Measurements from ENCODE around the gene RAD9A.

The RAD9A gene

DNA sequence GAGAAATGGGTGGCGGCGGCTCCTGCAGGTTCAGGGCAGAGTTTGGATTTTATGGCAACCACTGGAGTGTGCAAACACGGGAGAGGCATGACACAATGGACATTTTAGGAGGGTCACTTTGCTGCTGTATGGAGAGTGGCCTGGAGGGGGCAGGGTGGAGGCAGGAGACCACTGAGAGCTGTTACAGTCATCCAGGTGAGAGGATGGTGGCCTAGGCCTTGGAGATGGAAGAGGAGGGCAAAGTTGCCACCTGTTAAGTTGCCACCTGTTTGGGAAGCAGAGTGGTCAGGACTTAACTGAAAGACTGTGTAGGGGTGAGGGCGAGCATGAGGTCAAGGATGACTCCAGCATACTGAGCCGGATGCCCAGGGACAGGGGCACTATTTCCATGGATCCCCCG is 2.3 kb upstream of the RAD9A start:
- Histone ChIP-seq H3K9ac (ENCODE audit: low read length) (no peak overlapping the region), H3K4me2 (ENCODE audit: low read length, poor library complexity, severe bottlenecking) (no peak overlapping the region), H2BK15ac (ENCODE audit: low read depth, poor library complexity, severe bottlenecking) (no peak overlapping the region), H2BK120ac (ENCODE audit: low read depth, low read length) (no peak overlapping the region), H4K8ac (ENCODE audit: low read length) (no peak overlapping the region), H3K27ac (ENCODE audit: low read length, poor library complexity, severe bottlenecking) (no peak overlapping the region), H3K18ac (ENCODE audit: low read depth in 1 of 2, low read length in 2 of 2) (no peak overlapping the region), H3K4me3 (ENCODE audit: insufficient read depth in 1 of 2, low read depth in 1 of 2, low read length in 2 of 2) (no peak overlapping the region), H2AK5ac (ENCODE audit: low read length, severe bottlenecking) (no peak overlapping the region), H3K23ac (ENCODE audit: low read length in 2 of 2) (no peak overlapping the region), H2AFZ (ENCODE audit: low read depth, low read length) (no peak overlapping the region), H4K91ac (ENCODE audit: low read length) (no peak overlapping the region), H3K9me3 (ENCODE audit: control insufficient read depth, low read length) (no peaks in the 10 kb centered on the region), H2BK5ac (ENCODE audit: low read depth, low read length, poor library complexity, severe bottlenecking) (no peak overlapping the region), H3K79me1 (replicated peaks; ENCODE audit: low read length, poor library complexity, severe bottlenecking) (peaks cover 20% of the 10 kb centered on the region), H3K4ac (ENCODE audit: low read depth in 1 of 2, low read length in 2 of 2) (no peak overlapping the region), H3K14ac (ENCODE audit: low read length in 2 of 2) (no peak overlapping the region), H2BK12ac (ENCODE audit: low read length in 2 of 2) (peak overlapping the region in 1 of 2 experiments; percentile 51), H3K36me3 (ENCODE audit: control insufficient read depth in 1 of 2, insufficient read depth in 2 of 2, low read depth in 1 of 2, low read length in 2 of 2) (peaks cover 2 to 12% of the 10 kb centered on the region in 2 experiments), H3K4me1 (ENCODE audit: control insufficient read depth, insufficient read depth, low read depth, low read length) (peaks cover 22% of the 10 kb centered on the region), H3K27me3 (ENCODE audit: control insufficient read depth in 1 of 2, insufficient read depth in 1 of 2, low read length in 2 of 2) (peaks cover 0 to 11% of the 10 kb centered on the region in 2 experiments)
- 74% methylated on average over 6 of the region's 6 CpGs for WGBS
- peak; percentile 40 for DNase-seq

GRCh38 chr11:67390947-67391303 is 861 bp upstream of the RAD9A start:
- Histone ChIP-seq H4K8ac (ENCODE audit: low read length) (no peak overlapping the region), H2BK120ac (ENCODE audit: low read depth, low read length) (no peak overlapping the region)
- WGBS, result 17% methylated on average over 12 of the region's 15 CpGs

GRCh38 chr11:67392183-67392715 is 463 bp downstream of the RAD9A start:
- Histone ChIP-seq H3K9ac (ENCODE audit: low read length) (peak overlapping the region; percentile 81), H3K79me1 (replicated peaks; ENCODE audit: low read length, poor library complexity, severe bottlenecking) (peaks cover 29% of the 10 kb centered on the region), H2BK15ac (ENCODE audit: low read depth, poor library complexity, severe bottlenecking) (no peak overlapping the region), H3K23ac (ENCODE audit: low read length in 2 of 2) (peak overlapping the region in 1 of 2 experiments; percentile 92), H3K9me3 (ENCODE audit: control insufficient read depth, low read length) (no peaks in the 10 kb centered on the region), H3K4ac (ENCODE audit: low read depth in 1 of 2, low read length in 2 of 2) (peak overlapping the region in 1 of 2 experiments; percentile 35), H3K4me2 (ENCODE audit: low read length, poor library complexity, severe bottlenecking) (peak overlapping the region; percentile 91), H2AK5ac (ENCODE audit: low read length, severe bottlenecking) (no peak overlapping the region), H3K14ac (ENCODE audit: low read length in 2 of 2) (peak overlapping the region in 1 of 2 experiments; percentile 94), H4K91ac (ENCODE audit: low read length) (no peak overlapping the region), H4K8ac (ENCODE audit: low read length) (peak overlapping the region; percentile 40), H2BK12ac (ENCODE audit: low read length in 2 of 2) (peak overlapping the region; percentile 29 to 84), H3K27ac (ENCODE audit: low read length, poor library complexity, severe bottlenecking) (no peak overlapping the region), H3K18ac (ENCODE audit: low read depth in 1 of 2, low read length in 2 of 2) (peak overlapping the region in 1 of 2 experiments; percentile 91), H3K4me3 (ENCODE audit: insufficient read depth in 1 of 2, low read depth in 1 of 2, low read length in 2 of 2) (peak overlapping the region; percentile 87 to 91), H2BK5ac (ENCODE audit: low read depth, low read length, poor library complexity, severe bottlenecking) (no peak overlapping the region), H3K36me3 (ENCODE audit: control insufficient read depth in 1 of 2, insufficient read depth in 2 of 2, low read depth in 1 of 2, low read length in 2 of 2) (peaks cover 16 to 33% of the 10 kb centered on the region in 2 experiments), H3K27me3 (ENCODE audit: control insufficient read depth in 1 of 2, insufficient read depth in 1 of 2, low read length in 2 of 2) (peaks cover 0 to 4% of the 10 kb centered on the region in 2 experiments), H2BK120ac (ENCODE audit: low read depth, low read length) (no peak overlapping the region), H3K4me1 (ENCODE audit: control insufficient read depth, insufficient read depth, low read depth, low read length) (peaks cover 19% of the 10 kb centered on the region), H2AFZ (ENCODE audit: low read depth, low read length) (peak overlapping the region; percentile 91)
- WGBS, result 14% methylated on average over 22 of the region's 31 CpGs
- peak; percentile 49 for DNase-seq

More at GRCh38 chr11:67390947-67391303, 861 bp upstream of the RAD9A start:
- no peak for DNase-seq
- Histone ChIP-seq H3K4me3 (ENCODE audit: insufficient read depth in 1 of 2, low read depth in 1 of 2, low read length in 2 of 2) (peak overlapping the region; percentile 87 to 91), H3K23ac (ENCODE audit: low read length in 2 of 2) (no peak overlapping the region), H3K9ac (ENCODE audit: low read length) (peak overlapping the region; percentile 90), H3K14ac (ENCODE audit: low read length in 2 of 2) (no peak overlapping the region), H3K4me2 (ENCODE audit: low read length, poor library complexity, severe bottlenecking) (peak overlapping the region; percentile 74), H3K36me3 (ENCODE audit: control insufficient read depth in 1 of 2, insufficient read depth in 2 of 2, low read depth in 1 of 2, low read length in 2 of 2) (peaks cover 10 to 20% of the 10 kb centered on the region in 2 experiments), H2AFZ (ENCODE audit: low read depth, low read length) (no peak overlapping the region), H4K91ac (ENCODE audit: low read length) (no peak overlapping the region), H3K4me1 (ENCODE audit: control insufficient read depth, insufficient read depth, low read depth, low read length) (peaks cover 15% of the 10 kb centered on the region), H3K9me3 (ENCODE audit: control insufficient read depth, low read length) (no peaks in the 10 kb centered on the region), H3K27ac (ENCODE audit: low read length, poor library complexity, severe bottlenecking) (peak overlapping the region; percentile 51), H2BK15ac (ENCODE audit: low read depth, poor library complexity, severe bottlenecking) (no peak overlapping the region), H3K18ac (ENCODE audit: low read depth in 1 of 2, low read length in 2 of 2) (peak overlapping the region in 1 of 2 experiments; percentile 69), H3K4ac (ENCODE audit: low read depth in 1 of 2, low read length in 2 of 2) (peak overlapping the region in 1 of 2 experiments; percentile 62), H2BK5ac (ENCODE audit: low read depth, low read length, poor library complexity, severe bottlenecking) (no peak overlapping the region), H2AK5ac (ENCODE audit: low read length, severe bottlenecking) (no peak overlapping the region), H3K27me3 (ENCODE audit: control insufficient read depth in 1 of 2, insufficient read depth in 1 of 2, low read length in 2 of 2) (peaks cover 0 to 11% of the 10 kb centered on the region in 2 experiments), H3K79me1 (replicated peaks; ENCODE audit: low read length, poor library complexity, severe bottlenecking) (peaks cover 20% of the 10 kb centered on the region), H2BK12ac (ENCODE audit: low read length in 2 of 2) (no peak overlapping the region)

GRCh38 chr11:67393437-67393836 is 1.7 kb downstream of the RAD9A start:
- Histone ChIP-seq H3K14ac (ENCODE audit: low read length in 2 of 2) (no peak overlapping the region), H3K4me1 (ENCODE audit: control insufficient read depth, insufficient read depth, low read depth, low read length) (peaks cover 21% of the 10 kb centered on the region), H3K18ac (ENCODE audit: low read depth in 1 of 2, low read length in 2 of 2) (no peak overlapping the region), H3K79me1 (replicated peaks; ENCODE audit: low read length, poor library complexity, severe bottlenecking) (peaks cover 38% of the 10 kb centered on the region), H4K91ac (ENCODE audit: low read length) (peak overlapping the region; percentile 18), H3K9me3 (ENCODE audit: control insufficient read depth, low read length) (no peaks in the 10 kb centered on the region), H3K36me3 (ENCODE audit: control insufficient read depth in 1 of 2, insufficient read depth in 2 of 2, low read depth in 1 of 2, low read length in 2 of 2) (peaks cover 28 to 45% of the 10 kb centered on the region in 2 experiments), H2BK12ac (ENCODE audit: low read length in 2 of 2) (no peak overlapping the region), H3K27ac (ENCODE audit: low read length, poor library complexity, severe bottlenecking) (no peak overlapping the region), H3K27me3 (ENCODE audit: control insufficient read depth in 1 of 2, insufficient read depth in 1 of 2, low read length in 2 of 2) (no peaks in the 10 kb centered on the region), H2BK120ac (ENCODE audit: low read depth, low read length) (no peak overlapping the region), H2AFZ (ENCODE audit: low read depth, low read length) (no peak overlapping the region), H3K9ac (ENCODE audit: low read length) (no peak overlapping the region), H2BK15ac (ENCODE audit: low read depth, poor library complexity, severe bottlenecking) (no peak overlapping the region), H3K4ac (ENCODE audit: low read depth in 1 of 2, low read length in 2 of 2) (no peak overlapping the region), H2BK5ac (ENCODE audit: low read depth, low read length, poor library complexity, severe bottlenecking) (no peak overlapping the region), H3K4me2 (ENCODE audit: low read length, poor library complexity, severe bottlenecking) (no peak overlapping the region), H3K4me3 (ENCODE audit: insufficient read depth in 1 of 2, low read depth in 1 of 2, low read length in 2 of 2) (no peak overlapping the region), H2AK5ac (ENCODE audit: low read length, severe bottlenecking) (no peak overlapping the region), H4K8ac (ENCODE audit: low read length) (no peak overlapping the region), H3K23ac (ENCODE audit: low read length in 2 of 2) (peak overlapping the region in 1 of 2 experiments; percentile 74)
- WGBS, result 96% methylated on average over 18 of the region's 18 CpGs
- DNase-seq, result no peak
